C1 segment of cervical spinal cord (tissue), 14 donors: Measurements from ENCODE around the gene GMCL2.
"Not testable (repeated sequence)": the region's sequence is repeated elsewhere in the genome, so short reads cannot be mapped to it uniquely, and the experiment has no call there.

ENCODE experiments used
- DNase-seq, 14 donors: peaks; one replicate each; lab custom pipeline; 2025; lab: John Stamatoyannopoulos, UW

The GMCL2 gene

DNA sequence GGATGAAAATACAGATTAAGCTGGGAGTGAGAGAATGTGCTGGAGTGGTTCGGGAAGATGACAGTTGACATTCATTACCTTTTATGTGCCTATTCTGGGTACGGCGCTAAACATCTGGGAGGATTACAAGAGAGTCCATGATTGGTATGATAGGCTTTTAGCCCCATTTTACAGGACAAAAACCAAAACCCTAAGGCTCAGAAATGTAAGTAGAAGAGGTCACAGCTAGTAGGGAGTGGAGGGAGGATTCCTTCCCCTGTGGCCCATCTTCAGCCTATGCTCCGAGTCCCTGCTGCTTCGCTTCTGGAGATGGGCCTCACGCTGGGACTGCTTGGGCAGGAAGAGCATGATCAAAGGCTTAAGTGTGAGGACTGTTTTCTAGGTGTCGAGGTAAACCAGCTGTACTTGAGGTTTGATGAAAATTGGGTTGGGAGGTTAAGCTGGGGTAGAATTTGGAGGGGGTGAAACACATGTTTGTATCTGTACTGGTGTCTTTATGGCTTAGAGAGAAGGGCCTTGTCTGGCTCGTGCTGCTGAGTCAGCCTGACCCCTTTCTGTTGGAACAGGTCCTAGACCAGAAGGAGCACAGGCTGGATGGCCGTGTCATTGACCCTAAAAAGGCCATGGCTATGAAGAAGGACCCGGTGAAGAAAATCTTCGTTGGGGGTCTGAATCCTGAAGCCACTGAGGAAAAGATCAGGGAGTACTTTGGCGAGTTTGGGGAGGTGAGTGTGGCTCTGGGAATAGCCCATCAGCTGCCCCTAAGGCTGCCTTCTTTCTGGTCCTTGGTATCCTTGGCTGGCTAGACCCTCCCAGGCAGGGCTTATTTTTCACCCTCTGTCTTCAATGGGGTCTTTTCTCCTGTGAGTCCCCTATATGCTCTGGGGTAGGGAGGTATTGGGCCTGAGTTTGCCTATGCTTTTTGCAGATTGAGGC lies 19.3 kb upstream of the GMCL2 start:
- DNase-seq = peak in 1 of 14 donors; percentile 23

DNA sequence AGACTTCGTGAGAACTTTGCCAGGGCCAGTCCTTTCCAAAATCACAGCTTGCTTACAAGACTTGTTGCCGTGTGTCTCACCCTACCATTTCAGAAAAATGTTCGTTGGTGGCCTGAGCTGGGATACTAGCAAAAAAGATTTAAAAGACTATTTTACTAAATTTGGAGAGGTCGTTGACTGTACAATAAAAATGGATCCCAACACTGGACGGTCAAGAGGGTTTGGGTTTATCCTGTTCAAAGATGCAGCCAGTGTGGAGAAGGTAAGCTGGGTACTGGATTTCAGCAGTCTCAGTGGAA lies 18.5 kb upstream of the GMCL2 start:
- DNase-seq = no peak

DNA sequence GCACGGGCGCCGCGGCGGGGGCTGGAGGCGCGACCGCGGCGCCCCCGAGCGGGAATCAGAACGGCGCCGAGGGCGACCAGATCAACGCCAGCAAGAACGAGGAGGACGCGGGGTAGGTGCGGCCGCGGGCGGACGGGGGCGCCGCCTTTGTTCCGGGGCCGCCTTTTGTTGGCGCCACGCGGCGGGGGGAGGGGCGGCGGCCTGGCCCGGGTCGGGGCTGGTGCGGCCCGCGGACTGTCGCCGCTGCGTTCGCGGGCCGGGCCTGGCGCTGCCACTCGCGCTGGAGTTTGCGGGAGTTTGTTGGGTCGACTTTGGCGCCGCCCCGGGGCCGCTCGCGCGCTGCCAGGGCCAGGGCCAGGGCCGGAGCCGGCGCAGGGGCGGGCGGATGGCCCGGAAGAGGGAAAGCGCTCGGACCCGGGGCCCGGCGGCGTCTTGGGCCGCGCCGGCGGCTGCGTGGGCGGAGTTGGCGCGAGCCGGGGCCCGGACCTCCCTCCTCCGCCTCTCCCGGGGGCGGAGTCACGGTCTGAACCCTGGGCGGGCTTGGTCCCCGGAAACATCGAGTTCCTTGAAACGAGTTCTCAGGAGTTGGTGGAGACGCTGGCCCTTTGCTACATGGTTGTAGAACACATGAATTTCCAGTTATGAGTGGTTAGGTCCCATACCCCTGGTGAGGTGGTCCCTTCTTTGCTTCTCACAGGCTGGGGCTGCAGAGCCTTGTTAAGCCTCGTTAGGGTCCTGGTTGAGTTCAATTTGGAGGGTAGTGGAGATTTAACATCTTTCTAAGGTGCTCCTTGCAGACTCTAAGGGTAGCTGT lies 18.0 kb upstream of the GMCL2 start:
- DNase-seq = peak in 8 of 14 donors; percentile 13 to 73 (median 42)

DNA sequence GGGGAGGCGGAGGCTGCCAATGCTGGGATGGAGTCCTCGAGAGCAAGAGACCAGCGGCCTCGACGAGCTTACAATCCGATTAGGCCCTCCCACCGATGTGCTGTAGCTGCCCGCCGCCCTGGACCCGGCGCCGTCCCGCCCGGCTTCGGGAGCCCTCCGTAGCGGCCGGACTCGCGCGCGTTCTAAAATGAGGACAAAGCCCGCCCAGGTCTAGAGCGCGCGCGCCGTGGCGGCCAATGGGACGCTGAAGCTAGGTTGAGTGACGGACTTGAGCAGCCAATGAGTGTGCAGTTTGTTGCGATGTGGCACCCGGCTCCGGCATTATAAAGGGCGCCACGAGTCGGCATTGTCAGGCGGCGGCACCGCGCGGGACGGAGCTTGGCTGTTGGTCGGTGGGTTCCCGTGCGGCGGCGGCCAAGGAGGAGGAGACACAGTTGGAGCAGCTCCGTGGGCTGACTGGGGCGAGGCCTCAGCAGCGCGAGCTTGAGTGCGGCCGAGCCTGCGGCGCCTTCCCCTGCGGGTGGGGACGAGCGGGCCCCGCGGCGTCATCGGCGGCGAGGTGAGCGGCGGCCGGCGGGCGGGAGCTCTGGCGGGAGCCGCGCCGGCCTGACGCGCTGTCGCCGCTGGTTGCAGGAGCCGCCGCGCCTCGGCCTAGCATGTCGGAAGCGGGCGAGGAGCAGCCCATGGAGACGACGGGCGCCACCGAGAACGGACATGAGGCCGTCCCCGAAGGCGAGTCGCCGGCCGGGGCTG lies 17.2 kb upstream of the GMCL2 start, which contains the start of gene HNRNPAB:
HNRNPAB (plus strand) TSS at position 352 of the 753 bp plus-strand sequence; CDS start at position 657, 305 bp downstream.
- peak; percentile 67 to 96 (median 93) for DNase-seq

DNA sequence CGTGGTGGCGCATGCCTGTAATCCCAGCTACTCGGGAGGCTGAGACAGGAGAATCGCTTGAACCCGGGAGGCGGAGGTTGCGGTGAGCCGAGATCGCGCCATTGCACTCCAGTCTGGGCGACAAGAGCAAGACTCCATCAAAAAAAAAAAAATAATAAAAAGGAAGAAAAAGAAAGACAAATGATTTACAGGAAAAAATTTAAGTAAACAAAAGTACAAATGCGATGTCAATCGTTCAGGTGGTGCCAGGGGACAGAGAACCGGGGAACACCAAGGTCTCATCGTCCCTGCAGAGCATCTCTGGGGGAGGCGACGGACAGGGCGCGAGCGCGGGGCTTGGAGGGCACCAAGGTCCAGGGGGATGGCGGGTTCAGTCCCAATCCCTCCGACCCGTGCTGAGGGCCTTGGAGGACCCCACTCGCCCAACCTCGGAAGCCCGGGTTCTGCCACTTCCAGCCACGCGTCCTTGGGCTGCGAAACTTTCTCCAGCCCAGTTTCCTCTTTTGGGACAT lies 16.6 kb upstream of the GMCL2 start:
- no peak for DNase-seq

DNA sequence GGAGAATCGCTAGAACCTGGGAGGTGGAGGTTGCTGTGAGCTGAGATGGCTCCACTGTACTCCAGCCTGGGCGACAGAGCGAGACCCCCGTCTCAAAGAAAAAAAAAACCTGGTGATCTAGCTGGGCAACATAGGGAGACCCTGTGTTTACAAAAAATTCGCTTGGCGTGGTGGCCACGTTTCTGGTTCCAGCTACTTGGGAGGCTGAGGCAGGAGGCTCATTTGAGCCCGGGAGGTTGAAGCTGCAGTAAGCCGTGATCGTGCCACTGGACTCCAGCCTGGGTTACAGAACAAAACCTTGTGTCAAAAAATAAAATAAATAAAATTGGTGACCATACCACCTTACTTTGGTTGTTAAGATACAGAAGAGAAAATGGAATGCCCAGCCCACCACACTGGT lies 15.4 kb upstream of the GMCL2 start:
- no peak for DNase-seq

DNA sequence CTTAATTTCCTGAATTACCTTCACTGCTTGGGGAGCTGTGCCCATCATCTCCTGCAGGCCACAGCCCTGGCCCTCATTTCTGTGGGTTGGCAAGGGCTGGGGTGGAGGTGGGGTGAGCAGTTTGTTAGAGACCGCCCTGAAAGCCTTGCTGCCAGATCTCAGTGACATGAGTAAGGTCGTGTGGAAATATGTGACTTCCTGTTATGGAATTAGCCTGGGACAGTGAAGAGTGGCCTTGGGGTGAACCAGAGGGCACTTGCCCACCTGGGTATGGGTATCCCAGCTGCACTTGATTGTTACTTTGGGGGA lies 14.7 kb upstream of the GMCL2 start:
- DNase-seq = no peak

DNA sequence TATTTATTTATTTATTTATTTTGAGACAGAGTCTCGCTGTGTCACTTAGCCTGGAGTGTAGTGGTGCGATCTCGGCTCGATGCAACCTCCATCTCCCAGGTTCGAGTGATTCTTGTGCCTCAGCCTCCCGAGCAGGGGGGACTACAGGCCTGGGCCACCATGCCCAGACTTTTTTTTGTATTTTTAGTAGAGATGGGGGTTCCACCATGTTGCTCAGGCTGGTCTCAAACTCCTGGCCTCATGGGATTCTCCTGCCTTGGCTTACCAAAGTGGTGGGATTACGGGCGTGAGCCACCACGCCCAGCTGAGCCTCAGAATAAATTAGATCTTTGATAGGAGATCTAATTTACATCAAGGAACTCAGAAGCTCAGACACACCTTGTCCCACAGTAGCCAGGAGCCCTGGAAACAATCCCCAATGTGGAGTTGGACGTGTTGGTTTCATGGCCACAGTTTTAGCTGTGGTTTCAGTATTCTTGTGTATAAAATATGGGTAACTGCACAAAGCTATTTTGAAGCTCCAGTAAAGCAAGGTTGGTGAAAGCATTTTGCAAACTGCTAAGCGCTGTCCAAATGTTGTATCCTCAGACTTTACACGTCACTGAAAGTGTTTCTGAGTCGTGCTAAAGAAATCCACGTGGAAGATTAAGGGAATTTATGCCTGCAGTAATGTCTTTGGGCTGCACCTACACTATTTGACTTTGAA lies 14.2 kb upstream of the GMCL2 start:
- no peak for DNase-seq

DNA sequence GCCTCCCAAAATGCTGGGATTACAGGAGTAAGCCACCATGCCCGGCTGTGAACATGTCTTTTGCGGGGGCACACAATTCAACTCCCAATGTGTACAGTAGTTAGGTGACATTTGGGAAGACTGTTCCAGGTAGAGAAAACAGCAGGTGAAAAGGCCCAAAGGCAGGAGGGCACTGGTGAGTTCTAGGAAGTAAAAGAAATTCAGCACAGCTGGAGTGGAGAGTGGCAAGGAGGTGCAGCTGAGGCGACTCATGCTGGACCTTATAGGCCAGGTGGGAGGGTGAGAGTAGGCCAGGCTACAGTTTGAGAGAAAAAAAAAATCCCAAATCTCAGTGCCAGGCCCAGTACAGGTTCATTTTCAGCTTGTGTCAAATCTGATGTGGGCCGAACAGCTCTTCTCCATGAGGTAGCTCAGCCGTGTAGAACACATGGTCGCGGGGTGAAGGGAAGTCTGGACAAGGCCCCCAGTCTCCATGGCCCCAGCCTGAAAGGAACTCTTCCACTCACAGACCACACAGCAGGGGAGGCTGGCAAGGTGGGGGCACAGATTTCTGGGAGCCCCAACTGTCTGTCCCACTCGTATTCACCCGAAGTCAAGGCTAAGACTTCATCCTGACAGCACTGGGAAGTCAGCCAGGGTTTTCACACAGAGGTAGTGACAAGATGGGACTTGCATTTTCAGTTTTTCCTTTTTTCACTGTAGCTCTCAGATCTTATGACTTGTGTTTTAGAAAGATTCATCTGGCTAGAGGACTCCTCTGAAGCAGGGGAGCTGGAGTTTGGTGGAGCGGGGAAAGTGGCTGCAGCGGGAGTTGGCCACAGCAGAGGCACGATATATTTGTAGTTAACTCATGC lies 12.6 kb upstream of the GMCL2 start:
- DNase-seq = no peak

DNA sequence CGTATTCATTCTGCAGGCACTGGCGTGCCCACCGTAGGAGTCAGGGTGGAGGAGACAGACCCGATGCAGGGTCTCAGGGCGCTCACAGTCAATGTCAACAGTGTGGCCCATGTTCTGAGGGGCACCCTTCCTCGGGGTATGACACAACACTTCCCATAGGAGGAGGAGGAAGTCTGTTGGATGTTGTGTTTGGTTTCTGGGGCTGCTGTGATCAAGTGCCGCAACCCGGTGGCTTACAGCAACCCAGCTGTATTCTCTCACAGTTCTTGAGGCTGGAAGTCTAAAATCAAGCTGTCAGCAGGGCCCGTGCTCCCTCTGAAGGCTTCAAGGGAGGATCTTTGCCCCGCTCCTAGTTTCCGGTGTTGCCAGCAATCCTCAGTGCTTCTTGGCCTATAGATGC lies 11.5 kb upstream of the GMCL2 start:
- no peak for DNase-seq

DNA sequence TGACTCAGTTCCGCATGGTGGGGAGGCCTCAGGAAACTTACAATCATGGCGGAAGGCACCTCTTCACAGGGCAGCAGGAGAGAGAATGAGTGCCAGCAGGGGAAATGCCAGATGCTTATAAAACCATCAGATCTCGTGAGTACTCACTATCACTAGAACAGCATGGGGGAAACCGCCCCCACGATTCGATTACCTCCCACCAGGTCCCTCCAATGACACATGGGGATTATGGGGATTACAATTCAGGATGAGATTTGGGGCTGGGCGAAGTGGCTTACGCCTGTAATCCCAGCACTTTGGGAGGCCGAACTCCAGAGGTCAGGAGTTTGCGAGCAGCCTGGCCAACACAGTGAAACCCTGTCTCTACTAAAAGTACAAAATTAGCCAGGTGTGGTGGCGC lies 11.0 kb upstream of the GMCL2 start:
- DNase-seq = not testable (repeated sequence)

DNA sequence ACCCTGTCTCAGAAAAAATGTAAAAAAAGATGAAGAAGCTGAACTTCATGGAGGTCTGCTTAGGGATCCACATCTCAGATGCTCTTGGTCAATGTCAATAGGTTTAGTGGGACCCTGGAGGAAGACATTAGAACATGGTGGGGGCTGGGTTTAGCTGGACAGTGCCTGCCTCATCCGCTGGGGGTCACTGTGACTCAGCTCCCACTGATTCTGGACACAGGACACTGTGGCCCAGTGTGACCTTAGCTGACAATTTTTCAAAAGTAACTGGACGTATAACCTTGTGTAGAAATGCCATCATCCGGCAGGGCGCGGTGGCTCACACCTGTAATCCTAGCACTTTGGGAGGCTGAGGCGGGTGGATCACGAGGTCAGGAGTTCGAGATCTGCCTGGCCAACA lies 9.8 kb upstream of the GMCL2 start:
- no peak for DNase-seq

DNA sequence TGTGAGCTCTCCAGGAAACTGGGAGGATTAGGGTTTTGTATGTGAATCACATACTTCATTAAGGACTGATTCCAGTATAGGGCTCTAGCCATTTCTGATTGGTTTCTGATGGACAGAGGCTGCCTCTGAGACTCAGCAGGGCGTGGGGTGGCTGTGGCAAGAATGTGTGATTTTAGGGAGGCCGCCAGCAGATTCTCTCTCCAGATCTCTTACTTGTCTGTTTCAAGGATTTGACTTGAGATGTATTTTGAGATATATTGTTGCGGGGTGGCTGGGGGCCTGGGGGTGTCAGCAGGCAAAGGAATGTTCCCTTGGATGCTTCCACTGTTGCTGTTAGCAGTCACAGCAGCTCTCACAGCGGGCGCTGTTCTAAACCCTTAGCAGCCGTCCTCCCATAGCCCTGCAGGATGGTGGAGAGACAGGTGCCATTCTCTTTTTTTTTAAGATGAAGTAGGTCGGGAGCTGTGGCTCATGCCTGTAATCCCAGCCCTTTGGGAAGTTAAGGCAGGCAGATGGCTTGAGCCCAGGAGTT lies 9.2 kb upstream of the GMCL2 start:
- DNase-seq = no peak

DNA sequence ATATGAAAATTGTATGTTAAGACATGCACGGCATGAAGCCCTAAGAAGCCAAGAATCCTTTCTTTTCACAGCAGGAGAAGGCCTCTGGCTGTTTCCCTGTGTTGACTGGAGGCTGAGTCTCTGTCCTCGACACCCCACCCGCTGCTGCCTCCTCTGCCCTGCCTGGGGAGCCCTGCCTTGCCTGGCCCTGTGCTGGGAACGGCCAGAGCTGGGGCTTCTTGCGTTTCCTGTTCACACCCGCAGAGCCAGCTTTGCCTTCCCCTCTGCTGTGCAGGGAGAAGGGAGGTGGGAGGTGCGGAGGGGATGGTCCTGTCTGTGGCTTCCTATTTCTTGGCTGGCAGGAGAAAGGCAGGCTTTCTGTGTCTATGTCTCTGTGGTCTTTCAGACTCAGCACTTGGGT lies 6.9 kb upstream of the GMCL2 start:
- DNase-seq = no peak

DNA sequence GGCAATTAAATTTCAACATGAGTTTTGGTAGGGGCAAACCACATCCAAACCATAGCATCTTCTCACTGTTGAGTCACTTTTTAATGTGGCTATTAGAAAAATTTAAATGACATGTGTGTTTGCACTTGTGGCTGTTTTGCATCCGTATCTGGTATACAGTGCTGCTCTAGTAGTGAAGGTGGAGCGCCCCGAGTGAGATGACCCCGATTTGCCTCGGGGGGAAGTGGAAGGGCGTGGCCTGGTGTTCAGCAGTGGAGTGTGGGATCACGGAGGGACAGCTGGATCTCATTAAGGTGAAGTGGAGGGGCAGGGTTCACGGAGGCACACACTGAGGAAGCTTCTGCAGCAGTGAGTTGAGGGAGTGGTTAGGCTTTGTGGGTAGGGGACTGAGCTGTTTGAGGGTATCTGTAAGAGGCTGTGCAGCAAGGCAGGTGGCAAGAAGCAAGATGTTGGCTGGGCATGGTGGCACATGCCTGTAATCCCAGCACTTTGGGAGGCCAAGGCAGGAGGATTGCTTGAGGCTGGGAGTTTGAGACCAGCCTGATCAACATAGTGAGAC lies 6.2 kb upstream of the GMCL2 start:
- no peak for DNase-seq

DNA sequence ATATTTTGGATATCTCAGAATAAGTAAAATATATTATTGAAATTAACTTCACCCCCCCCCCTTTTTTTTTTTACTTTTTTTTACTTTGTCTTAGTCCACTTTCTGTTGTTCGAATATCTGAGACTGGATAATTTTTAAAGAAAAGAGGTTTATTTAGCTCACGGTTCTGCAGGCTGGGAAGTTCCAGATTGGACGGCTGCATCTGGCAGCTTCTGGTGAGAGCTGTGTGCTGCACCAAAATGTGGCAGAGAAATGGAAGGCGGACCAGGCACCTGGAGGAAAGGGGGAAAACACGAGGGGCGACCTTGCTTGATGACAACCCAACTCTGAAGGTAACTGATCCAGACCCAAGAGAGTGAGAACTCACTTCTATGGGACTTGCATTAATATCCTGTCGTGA lies 5.6 kb upstream of the GMCL2 start:
- DNase-seq = no peak

DNA sequence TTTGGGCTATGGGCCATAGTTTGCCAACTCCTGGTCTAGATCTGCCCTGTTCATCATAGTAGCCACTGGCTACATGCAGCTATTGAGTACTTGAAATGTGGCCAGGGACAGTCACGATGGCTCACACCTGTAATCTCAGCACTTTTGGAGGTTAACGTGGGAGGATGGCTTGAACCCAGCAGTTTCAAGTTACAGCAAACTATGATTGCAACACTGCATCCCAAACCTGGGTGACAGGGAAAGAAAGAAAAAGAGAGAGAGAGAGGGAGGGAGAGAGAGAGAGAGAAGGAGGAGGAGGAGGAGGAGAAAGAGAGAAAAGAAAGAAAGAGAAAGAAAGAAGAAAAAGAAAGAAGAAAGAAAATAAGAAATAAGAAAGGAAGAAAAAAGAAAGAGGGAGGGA lies 5.1 kb upstream of the GMCL2 start:
- no peak for DNase-seq

DNA sequence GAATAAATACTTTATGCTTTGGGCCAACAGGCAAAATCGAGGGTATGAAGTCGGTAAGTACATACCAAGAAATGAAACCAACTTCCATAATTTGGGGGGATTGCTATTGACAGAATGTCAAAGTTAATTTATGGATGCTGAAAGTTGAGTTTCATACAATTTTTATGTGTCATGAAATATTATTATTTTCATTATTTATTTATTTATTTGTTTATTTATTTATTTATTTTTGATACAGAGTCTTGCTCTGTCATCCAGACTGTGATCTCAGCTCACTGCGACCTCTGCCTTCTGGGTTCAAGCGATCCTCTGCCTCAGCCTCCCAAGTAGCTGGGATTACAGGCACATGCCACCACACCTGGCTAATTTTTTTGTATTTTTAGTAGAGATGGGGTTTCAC lies 4.5 kb upstream of the GMCL2 start:
- no peak for DNase-seq

DNA sequence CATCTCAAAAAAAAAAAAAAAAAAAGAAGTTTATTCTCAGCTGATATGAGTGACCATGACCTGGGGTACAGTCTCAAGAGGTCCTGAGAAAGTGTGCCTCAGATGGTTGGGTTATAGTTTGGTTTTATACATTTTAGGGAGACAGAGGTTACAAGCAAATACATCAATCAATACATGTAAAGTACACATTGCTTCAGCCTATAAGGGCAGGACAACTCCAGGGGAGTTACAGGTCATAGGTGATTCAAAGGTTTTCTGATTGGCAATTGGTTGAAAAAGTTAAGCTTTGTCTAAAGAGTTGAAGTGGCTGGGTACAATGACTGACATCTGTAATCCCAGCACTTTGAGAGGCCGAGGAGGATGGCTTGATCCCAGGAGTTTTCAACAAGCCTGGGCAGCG lies 2.3 kb upstream of the GMCL2 start:
- DNase-seq = no peak

DNA sequence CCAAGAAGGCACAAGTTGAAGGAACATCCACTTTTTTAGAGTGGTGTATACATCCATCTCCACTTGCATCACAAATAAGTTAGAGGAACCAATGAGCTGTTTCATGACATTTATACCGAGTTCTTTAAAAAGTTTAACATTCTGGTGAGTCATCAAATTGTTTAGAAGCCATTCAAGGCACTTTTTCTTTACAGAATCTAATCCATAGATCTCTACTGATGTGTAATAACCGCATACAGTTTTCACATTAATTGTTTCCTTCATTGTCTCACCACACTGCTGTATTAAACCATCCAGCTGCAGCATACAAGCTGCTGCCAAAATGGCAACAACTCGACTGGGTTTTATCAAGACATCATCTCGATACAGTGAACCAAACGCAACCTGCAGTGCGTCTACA lies 744 bp downstream of the GMCL2 start:
- DNase-seq = no peak
